SW 1271 (cell line): ENCODE data around the gene NEMF.
"Not testable (repeated sequence)": the region's sequence is repeated elsewhere in the genome, so short reads cannot be mapped to it uniquely, and the experiment has no call there.

Experiments used
- DNase-seq, 2 experiments: peaks; one replicate each; lab custom pipeline; 2025; lab: John Stamatoyannopoulos, UW

NEMF gene, protein sequence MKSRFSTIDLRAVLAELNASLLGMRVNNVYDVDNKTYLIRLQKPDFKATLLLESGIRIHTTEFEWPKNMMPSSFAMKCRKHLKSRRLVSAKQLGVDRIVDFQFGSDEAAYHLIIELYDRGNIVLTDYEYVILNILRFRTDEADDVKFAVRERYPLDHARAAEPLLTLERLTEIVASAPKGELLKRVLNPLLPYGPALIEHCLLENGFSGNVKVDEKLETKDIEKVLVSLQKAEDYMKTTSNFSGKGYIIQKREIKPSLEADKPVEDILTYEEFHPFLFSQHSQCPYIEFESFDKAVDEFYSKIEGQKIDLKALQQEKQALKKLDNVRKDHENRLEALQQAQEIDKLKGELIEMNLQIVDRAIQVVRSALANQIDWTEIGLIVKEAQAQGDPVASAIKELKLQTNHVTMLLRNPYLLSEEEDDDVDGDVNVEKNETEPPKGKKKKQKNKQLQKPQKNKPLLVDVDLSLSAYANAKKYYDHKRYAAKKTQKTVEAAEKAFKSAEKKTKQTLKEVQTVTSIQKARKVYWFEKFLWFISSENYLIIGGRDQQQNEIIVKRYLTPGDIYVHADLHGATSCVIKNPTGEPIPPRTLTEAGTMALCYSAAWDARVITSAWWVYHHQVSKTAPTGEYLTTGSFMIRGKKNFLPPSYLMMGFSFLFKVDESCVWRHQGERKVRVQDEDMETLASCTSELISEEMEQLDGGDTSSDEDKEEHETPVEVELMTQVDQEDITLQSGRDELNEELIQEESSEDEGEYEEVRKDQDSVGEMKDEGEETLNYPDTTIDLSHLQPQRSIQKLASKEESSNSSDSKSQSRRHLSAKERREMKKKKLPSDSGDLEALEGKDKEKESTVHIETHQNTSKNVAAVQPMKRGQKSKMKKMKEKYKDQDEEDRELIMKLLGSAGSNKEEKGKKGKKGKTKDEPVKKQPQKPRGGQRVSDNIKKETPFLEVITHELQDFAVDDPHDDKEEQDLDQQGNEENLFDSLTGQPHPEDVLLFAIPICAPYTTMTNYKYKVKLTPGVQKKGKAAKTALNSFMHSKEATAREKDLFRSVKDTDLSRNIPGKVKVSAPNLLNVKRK

GRCh38 chr14:49852301-49853157 lies at the start of gene NEMF:
Gene NEMF (minus strand): TSS chr14:49852788. CDS start chr14:49852753, 35 bp downstream.
- peak; percentile 85 to 97 for DNase-seq

GRCh38 chr14:49900973-49901372 lies 48.4 kb upstream of the NEMF start:
- DNase-seq, result no peak

DNA sequence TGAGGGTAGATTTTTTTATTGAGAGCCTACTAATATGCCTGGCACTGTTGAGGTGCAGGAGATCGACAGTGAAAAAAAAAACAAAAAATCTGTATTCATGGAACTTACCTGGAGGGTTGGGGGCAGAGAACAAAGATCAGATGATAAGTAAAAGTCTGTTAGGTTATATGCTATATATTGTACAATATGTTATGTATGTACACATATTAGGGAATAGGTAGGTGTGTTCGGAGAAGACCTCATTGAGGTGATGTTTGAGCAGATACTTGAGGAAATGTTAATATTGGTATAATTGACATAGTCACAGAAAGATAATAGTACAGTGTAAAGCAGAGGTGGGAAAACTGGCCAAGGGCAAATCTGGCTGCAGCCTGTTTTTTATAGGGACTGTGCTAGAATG lies 45.9 kb upstream of the NEMF start:
- no peak for DNase-seq

- DNase-seq, result no peak
Observed at GRCh38 chr14:49897965-49898364, 45.4 kb upstream of the NEMF start.

DNA sequence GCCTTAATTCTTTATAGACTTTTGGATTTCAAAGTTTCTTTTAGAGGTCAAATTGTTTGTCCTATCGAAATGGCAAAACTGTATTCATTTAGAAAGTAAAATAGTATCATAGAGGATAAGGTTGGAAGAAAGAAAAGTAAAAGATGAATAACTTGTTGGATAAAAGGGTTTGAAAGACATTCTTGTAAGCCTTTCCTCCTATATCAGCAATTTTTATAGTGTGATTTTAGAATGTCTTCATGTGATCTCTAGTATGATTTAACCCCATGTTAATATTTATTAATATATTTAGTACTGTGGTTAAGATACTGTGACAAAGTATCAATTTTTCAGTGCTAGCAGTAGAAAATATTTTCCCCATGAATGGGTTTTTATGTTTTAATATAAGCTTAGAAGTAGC lies 44.8 kb upstream of the NEMF start:
- no peak for DNase-seq

GRCh38 chr14:49896966-49897365 lies 44.4 kb upstream of the NEMF start:
- no peak for DNase-seq

GRCh38 chr14:49896272-49896671 lies 43.7 kb upstream of the NEMF start:
- DNase-seq, result not testable (repeated sequence)

DNA sequence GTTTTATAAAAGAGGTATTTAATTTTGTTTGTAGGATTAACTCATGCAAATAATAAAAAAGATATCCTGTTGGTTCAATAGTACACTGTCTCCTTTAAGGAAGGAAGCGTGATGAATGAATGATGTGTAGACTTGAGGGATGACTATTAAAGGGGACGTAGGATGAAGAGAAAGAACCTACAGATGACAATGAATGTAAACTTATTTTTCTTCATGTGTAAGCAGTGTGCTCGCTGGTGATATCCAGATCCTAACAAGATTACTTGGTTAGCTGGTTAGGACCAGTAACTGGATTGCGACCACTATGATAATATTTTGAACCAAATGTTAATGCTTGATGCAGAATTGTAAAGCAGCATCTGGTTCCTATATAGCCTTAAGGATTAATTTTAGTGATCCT lies 42.9 kb upstream of the NEMF start:
- peak in 1 of 2 experiments; percentile 35 for DNase-seq

- DNase-seq, result not testable (repeated sequence)
Observed at GRCh38 chr14:49894214-49895107, 41.9 kb upstream of the NEMF start.

GRCh38 chr14:49893309-49894213 lies 41.0 kb upstream of the NEMF start:
- DNase-seq, result peak; percentile 23 to 58

DNA sequence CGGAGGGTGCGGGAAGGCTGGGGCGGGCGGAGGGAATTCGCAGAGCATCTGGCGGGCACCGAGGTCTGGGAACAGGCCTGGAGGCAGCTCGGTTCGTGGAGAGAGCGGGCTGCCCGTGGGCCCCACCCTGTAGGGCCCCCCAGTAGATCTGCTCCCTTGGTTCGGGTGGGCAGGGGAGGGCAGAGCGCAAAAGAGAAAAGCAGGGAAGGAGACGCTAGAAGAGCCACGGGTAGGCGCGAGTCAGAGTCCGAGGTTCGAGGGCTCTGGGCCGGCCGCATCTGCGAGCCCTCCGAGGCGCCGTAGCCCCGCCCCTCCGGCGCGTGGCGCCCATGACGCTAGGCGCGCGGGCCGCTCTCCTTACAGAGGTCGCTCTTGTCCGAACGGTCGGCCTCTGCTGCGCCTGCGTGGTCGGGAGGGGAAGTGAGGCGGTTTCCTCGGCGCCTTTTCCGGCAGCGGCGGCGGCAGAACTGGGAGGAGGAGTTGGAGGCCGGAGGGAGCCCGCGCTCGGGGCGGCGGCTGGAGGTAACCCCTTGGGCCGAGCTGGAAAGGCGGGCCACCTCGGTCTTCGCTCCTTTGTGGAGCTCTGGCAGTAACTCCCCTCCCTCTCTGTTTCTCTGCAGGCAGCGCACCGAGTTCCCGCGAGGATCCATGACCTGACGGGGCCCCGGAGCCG lies 40.2 kb upstream of the NEMF start, which contains the start of gene ARF6:
Gene ARF6, plus strand, starts transcription at position 447 of the 673 bp plus-strand sequence. CDS start 655 bp downstream, outside the sequence.
- peak; percentile 88 to 94 for DNase-seq

DNA sequence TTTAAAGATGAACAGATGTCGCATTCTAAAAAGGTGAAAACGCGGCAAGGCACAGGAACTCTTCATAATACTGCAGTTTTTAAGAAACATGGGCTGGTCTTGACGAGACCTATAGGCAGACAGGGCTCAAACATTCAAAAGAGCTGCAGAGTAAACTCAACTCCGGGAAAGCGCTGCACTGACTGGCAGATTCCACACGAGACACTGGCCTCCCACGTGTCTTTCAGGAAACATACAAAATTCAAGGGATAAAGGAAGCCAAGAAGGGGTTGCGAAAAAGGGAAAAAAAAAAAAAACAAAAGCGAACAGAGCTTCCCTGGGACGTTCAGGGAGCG lies 39.7 kb upstream of the NEMF start:
- DNase-seq, result peak; percentile 29 to 83

- no peak for DNase-seq
Observed at GRCh38 chr14:49888293-49888692, 35.7 kb upstream of the NEMF start.

- no peak for DNase-seq
Observed at GRCh38 chr14:49886523-49886922, 33.9 kb upstream of the NEMF start.

GRCh38 chr14:49882826-49883694 lies 30.5 kb upstream of the NEMF start:
- no peak for DNase-seq

DNA sequence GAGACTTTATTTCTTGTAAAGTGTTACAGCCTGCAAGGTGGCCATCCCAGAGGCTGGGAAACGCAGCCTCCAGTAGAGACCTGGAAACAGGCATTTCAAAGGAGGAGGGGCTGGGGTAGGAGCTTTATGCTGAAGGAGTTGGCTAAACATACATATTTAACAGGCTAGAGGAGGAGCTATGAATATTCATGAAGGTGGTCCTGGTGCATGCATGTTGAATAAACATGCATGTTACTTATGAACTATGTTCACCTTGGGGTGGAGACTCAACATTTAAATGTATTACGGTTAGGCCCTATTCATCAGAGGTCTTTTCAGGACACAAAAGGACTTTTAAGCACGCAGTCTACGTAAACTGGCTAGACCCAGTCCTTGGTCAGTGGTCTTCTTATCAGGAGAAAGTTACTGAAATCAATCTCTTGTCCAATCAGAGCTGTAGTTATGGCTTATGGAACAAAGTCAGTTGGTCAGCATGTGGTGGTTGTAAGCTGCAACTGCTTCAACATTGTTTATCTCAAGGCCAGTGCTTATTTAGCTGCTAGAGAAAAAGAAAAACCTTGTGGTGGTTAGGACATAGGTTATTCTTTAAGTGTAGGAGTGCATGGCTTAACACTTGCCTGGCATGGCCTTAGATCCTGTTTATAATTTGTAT lies 28.9 kb upstream of the NEMF start:
- DNase-seq, result no peak
